SKM-1 treated with dmso at 0.1 percent for 144 hours (cell line): ENCODE measurements around the gene OR2W3.

ENCODE experiments used
- DNase-seq: peaks from one replicate; lab custom pipeline; 2025; ENCODE audit not compliant: unreplicated experiment; lab: John Stamatoyannopoulos, UW

OR2W3 gene

DNA sequence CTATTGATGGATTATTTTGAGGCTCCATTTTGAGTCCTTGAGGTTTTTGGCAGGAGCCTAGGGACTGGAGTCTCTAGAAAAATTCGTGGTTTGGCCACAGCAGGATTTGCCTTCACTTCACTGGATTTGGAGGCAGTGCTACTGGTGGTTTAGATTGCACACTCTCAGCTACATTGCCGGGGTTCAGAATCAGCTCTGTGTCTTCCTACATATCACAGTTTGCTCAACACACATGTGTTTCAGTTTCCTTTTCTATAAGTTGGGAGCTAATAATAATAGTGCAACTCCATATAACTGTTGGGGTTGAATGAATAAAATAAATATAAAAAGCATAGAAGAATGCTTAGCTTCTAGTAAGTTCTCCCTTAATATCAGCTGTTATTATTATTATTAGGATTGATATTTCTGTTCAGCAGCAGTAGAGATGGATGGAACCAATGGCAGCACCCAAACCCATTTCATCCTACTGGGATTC lies at the start of gene OR2W3:
TSS of gene OR2W3 (plus strand) at position 425 of the 475 bp plus-strand sequence. CDS start at position 425, 0 bp downstream.
- no peak for DNase-seq

DNA sequence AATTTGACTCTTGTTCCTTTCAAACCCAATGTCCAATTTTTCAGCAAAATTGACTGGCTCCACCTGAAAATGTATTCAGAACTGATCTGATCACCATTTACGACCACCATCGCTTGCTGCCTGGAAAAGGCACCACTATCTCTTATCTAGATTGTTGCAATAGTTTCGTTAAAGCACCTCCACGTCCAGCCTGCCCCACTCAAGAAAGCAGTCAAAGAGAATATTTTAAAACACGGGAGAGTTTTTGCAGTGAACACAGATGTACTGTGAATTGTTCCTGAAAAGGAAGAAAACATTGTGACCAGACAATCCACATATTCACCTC lies 49.7 kb upstream of the OR2W3 start:
- no peak for DNase-seq

DNA sequence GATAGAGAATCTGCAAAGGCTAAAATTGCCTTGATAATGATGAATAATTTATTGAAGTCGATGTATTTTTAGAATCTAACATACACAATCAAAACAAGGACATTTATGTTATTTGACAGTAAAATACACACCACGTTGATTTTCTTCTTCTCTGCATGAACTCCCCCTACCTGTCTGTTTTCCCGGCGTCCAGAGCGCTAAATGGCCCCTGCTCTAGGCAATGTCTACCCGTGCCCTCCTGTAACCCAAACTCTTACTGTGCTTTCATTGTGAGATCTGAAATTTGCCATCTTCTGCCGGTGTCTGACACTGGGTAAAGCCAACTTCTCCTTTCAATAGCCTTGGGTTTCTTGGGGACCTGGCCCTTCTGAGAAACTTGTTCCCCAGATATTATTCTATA lies 47.0 kb upstream of the OR2W3 start:
- no peak for DNase-seq

DNA sequence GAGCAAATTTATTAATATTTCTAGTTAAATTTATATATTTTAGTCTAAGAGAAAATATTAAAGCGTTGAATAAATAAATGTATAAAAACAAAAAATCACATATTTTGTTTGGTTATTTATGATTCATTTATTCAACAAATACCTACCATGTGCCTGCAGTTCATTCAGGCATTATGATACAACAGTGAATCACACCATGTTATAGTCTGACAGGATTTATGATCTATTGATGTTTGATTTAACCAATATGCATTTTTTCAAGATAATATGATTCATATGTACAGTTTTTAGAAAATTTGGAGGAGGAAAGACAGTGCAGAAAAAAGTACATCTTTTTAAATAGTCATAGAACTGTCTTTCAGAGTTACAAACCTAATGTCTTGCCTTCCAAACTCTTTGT lies 45.8 kb upstream of the OR2W3 start:
- no peak for DNase-seq

DNA sequence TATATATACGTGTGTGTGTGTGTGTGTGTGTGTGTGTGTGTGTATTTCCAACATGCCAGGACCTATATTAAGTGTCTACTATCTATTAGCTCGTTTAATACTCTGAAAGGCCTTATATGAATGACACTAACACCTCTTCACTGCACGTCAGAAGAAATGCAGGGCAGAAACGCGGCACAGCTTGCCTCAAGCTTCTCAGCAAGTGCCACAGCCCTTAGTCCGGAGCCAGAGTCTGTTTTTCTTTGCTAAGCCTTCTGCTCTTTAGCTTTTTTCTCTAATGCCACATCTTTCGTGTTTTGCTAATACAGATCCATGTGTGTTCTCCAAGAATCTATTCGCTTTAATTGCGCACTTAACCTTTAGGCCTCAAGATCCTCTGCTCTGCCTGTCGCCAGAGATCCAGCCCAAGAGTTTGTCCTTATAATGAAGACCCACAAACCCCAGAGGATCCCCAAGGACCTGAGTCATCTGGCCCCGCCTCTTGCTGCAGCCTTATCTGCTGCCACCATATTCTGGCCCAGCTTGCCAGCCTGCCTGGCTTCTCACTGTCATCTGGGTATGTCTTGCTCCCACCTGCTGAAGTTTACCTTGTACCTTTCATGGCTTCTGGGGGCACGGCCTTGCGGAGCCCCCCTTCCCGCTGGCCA lies 40.4 kb upstream of the OR2W3 start:
- no peak for DNase-seq

DNA sequence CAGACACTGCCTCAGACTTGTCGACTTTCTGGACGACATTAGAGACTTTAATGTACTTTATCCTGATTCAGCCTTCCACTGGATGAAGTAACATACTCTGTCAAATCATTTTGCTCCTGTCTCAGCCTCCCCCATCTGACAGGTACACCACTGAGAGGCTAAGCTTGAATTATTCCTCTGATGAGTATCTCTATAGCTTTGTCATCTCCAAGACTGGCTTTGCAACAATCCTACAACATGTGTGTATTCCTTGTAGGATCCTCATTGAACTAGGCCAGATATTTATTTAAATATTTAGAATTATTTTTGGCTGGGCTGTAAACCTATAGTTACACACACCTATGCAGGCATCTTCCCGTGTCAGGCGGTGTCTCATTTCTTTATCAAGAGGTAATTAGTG lies 39.5 kb upstream of the OR2W3 start:
- no peak for DNase-seq

DNA sequence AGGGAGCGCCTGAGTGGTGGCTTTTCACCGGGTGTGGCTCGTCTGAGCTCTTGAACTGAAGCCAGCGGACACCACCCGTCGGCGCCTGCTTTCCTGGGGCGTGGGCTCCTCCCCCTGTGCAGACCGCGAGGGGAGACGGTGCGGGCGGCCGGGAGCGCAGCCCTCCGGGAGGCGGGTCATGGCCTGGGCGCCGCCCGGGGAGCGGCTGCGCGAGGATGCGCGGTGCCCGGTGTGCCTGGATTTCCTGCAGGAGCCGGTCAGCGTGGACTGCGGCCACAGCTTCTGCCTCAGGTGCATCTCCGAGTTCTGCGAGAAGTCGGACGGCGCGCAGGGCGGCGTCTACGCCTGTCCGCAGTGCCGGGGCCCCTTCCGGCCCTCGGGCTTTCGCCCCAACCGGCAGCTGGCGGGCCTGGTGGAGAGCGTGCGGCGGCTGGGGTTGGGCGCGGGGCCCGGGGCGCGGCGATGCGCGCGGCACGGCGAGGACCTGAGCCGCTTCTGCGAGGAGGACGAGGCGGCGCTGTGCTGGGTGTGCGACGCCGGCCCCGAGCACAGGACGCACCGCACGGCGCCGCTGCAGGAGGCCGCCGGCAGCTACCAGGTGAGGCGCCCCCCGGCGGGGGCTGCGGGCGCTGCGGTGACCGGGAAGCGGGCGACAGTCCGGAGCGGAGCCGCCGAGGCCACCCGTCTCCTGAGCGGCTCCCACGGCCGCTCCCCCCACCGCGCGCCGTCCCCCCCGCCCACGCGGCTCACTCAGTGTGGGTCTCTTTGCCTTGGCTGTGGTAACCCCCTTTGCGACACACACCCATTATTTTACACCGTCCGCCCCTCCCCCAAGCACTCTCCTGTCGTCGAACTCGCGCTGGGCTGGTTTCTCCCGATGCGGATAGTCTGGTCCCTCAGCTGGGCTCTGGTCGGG lies 38.1 kb upstream of the OR2W3 start, which contains the start of gene TRIM58:
TSS of gene TRIM58 (plus strand) at position 119 of the 916 bp plus-strand sequence. CDS start at position 179, 60 bp downstream.
- peak; percentile 87 for DNase-seq

DNA sequence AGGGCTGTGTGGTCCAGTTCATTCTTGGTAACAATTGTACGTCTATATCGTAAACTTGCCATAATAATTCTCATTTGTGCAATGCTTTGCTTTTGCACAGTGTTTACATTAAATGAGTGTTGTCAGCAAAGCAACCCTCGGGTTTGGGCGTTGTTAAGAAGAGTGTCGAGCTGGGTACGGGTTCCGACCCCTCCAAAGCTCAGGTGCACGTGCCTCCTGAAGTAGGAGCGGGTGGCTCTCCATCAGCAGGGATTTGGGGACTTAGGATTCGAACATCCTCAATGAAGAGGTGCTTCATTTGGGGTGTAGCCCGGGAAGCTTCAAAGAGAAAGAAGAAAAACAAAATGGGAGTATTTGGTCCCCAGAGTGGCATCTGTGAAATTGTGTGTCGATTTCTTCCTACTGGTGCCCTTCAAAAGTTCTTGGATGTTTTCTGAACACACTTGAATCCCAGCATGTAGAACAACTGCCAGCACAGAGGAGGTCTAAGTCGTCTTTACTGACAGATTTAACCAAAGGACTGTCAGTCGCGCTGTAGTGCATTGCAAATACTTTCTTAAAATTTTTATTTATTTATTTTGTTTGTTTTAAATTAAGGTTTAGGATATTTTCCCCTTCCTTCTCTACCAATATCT lies 37.3 kb upstream of the OR2W3 start:
- DNase-seq = peak; percentile 26

DNA sequence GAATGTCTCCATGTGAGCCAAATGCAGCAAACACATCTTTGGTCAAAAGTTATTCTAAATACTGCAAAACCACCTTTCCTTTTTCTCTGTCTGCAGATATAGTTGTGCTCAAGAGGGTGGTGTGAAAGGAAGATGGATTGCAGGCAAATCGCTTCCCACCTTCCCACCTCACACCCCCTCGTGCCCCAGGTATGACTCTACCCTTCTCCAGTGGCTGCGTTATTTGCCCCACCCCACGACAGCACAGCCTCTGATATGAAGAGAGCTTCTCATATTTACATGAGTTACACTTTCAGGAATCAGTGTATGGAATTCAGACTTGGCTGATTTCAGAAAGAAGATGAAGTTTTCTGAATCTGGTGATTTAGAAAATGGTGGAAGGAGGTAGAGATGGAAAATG lies 32.6 kb upstream of the OR2W3 start:
- DNase-seq = no peak

DNA sequence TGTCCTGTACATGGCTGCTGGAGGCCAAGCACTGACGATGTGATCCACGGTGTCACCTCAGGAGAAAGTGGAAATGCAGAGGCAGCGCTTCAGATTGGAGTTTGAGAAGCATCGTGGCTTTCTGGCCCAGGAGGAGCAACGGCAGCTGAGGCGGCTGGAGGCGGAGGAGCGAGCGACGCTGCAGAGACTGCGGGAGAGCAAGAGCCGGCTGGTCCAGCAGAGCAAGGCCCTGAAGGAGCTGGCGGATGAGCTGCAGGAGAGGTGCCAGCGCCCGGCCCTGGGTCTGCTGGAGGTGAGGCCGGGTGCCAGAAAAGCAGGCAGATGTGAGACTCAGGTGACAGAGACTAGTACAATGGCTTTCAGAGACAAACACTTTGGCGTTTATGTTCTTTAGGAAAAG lies 30.7 kb upstream of the OR2W3 start:
- DNase-seq = no peak

DNA sequence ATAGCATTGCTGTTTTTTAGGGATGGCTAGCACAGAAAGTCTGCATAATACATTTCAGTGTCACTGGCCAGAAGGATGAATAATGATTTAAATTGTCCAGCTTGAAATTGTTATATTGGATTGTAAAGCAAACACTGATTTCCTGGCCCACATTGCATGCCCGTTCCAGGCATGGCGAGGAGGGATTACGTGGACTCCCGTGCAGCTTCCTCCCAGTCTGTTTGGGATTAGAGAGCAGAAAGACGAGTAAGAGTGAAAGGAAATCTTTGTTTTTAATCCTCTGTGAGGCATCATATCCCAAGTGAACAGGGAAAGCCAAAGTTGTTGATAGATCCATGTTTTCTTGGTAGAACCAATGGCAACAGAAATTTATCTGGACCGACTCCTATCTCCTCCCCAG lies 30.0 kb upstream of the OR2W3 start:
- DNase-seq = no peak

DNA sequence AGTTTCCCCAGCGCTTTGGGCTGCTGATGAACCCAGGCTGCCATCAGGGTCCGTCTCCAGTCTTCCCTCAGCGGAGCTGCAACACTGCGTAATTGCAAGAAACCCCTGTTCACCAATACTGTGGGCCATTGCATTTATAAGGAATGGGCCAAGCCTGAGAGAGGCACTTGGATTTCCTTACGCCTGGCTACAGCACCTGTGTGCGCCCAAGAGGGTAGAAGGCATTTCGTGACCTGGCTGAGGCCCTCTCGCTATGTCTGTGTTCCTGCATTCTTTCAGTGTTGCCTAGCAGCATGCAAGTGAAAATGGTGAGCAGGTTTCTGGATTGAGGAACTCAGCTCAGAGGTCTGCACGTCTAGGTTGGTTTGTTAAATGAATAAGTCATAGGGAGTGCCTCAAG lies 12.0 kb upstream of the OR2W3 start:
- DNase-seq = no peak

DNA sequence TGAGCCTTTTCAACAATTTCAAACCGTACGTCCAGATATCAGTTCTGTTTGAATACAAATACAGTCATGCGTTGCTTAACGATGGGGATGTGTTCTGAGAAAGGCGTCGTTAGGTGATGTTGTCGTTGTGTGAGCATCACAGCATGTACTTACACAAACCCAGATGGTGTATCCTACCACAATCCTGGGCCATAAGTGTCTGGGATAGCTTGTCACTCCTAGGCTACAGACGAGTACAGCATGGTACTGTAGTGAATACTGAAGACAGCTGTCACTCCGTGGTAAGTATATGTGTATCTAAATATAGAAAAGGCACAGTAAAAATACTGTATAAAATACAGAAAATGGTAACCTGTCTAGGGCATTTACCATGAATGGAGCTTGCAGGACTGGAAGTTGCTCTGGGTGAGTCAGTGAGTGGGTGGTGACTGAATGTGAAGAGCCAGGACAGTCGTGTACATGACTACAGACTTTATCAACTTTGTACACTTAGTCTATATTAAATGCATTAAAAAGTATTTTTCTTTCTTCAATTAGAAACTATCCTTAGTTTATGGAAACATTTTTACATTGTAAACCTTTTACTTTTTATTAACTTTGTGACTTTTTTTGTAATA lies 10.5 kb upstream of the OR2W3 start:
- no peak for DNase-seq

DNA sequence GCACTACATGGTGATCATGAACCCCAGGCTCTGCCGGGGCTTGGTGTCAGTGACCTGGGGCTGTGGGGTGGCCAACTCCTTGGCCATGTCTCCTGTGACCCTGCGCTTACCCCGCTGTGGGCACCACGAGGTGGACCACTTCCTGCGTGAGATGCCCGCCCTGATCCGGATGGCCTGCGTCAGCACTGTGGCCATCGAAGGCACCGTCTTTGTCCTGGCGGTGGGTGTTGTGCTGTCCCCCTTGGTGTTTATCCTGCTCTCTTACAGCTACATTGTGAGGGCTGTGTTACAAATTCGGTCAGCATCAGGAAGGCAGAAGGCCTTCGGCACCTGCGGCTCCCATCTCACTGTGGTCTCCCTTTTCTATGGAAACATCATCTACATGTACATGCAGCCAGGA lies 589 bp downstream of the OR2W3 start:
- DNase-seq = no peak

DNA sequence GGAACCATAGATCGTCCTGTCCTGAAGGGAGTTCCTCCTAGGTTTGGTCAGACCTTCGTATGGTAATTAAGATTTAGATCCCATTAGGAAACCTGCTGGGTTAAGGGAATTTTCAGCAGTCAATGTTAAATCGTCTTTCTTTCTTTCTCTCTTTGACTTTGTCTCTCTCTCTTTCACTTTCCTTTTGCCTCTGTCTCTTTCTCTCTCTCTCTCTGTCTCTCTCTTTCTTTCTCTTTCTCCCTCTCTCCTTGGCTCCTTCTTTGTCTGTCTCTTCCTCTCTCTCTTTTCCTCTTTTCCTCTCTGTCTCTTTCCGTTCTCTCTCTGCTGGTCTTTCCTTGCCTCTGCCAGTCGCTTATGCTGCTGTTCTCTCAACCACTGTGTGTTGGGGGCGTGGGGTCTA lies 8.7 kb downstream of the OR2W3 start:
- no peak for DNase-seq

DNA sequence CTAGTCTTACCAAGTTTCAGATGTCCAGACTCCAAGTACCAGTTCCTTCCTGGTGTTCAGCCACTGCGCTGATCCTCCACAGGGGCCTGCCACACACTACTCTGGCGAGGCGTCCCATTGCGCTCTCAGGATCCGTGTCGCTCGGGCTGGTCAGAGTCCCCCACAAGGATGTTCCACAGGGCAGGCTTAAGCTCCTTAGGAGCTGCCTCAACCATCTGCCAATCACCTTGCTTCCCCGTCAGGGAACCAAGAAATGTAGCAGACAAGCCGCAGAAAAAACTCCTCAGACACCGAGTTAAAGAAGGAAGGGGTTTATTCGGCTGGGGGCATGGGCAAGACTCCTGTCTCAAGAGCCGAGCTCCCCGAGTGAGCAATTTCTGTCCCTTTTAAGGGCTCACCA lies 9.8 kb downstream of the OR2W3 start:
- no peak for DNase-seq

DNA sequence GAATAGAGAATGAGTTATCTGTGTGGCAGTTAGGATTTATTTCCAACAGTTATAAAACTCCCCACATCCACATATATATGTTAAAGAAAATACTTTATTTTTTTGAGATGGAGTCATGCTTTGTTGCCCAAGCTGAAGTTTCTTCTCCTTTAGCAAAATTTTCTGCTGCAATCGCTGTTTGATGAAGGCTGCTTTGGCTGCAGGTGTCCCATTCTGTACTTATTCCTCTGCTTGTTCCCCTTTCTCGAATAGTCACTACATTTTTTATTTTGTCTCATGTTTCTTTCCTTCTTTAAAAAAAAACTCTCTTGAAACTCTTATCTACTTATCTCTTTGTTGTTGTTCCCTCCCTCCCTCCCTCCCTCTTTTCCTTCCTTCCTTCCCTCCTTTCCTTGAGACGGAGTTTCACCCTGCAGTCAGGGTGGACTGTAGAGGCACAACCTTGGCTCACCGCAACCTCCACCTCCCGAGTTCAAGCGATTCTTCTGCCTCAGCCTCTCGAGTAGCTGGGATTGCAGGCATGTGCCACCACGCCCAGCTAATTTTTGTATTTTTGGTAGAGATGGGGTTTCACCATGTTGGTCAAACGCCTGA lies 10.6 kb downstream of the OR2W3 start:
- DNase-seq = no peak

DNA sequence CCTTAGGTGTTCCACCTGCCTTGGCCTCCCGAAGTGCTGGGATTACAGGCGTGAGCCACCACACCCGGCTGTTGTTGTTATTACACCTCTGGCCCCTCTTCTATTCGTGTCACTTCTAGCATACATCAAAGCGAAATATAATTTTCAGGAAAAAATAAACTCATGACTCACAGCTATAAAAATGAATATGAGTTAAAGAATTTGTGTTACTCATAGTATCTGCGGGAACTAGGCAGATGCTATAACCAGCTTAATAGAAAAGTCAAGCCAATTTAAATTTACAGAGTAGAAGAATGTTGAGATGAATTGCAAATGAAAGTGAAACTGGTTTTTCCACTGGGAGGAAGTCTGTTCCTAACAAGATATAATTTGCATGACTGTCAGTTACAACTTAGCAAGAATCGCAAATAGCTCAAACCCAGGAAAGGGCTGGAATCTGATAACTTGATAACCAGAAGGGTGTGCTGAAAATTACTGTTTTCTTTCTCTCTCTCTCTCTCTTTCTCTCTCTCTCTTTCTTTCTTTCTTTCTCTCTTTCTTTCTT lies 11.2 kb downstream of the OR2W3 start:
- DNase-seq = no peak

DNA sequence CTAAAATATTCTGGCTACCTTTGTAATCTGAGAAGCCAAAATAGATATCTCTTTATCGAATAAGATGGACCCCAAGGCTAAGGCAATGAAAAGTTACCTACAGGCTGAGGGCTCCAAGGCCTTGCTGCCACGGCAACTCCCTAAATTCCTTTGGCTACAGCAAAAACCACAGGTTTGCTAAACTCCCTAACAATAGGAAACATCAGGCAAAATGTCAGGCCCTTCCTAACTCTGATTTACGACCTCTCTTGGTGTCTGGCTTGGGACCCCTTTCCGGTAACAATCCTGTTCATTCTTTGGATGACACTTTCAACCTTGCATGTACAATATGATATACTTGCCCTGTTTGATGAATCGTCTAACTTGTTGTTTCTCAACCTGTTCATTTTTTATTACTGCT lies 13.4 kb downstream of the OR2W3 start:
- DNase-seq = no peak

DNA sequence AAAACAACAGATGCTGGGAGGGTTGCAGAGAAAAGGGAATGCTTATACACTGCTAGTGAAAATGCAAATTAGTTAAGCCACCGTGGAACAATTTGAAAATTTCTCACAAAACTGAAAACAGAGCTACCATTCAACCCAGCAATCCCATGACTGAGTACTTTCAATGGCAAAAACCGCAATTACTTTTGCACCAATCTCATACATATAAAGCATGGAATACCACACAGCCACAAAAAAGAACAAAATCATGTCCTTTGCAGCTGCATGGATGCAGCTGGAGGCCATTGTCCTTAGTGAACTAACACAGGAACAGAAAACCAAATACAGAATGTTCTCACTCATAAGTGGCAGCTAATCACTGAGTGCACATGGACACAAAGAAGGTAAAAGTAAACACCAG lies 18.4 kb downstream of the OR2W3 start:
- no peak for DNase-seq
